HG03354 (cell line): ENCODE results near the gene BRMS1L.
"Not testable (repeated sequence)": the region's sequence is repeated elsewhere in the genome, so short reads cannot be mapped to it uniquely, and the experiment has no call there.

Experiments
- ATAC-seq: cut with Tn5 transposase; IDR thresholded peaks from one replicate; pipeline ENCODE4 v1.9.1; 2021; ENCODE audit warnings: mild to moderate bottlenecking; ENCODE audit not compliant: unreplicated experiment, poor library complexity, severe bottlenecking

BRMS1L gene

GRCh38 chr14:35819591-35820540, 6.3 kb upstream of the BRMS1L start:
- no peak for ATAC-seq

GRCh38 chr14:35821564-35822411, 4.3 kb upstream of the BRMS1L start:
- no peak for ATAC-seq

- no peak for ATAC-seq
Measured at GRCh38 chr14:35822501-35822900, 3.6 kb upstream of the BRMS1L start.

GRCh38 chr14:35824446-35825165, 1.5 kb upstream of the BRMS1L start:
- not testable (repeated sequence) for ATAC-seq

- ATAC-seq: no peak
Measured at GRCh38 chr14:35825968-35826217, 245 bp upstream of the BRMS1L start.

- ATAC-seq: no peak
Measured at GRCh38 chr14:35826952-35827416, 846 bp downstream of the BRMS1L start.

GRCh38 chr14:35827678-35828472, 1.7 kb downstream of the BRMS1L start:
- no peak for ATAC-seq

GRCh38 chr14:35829449-35829848, 3.3 kb downstream of the BRMS1L start:
- no peak for ATAC-seq

GRCh38 chr14:35835208-35835982, 9.3 kb downstream of the BRMS1L start:
- no peak for ATAC-seq

- ATAC-seq: not testable (repeated sequence)
Measured at GRCh38 chr14:35841704-35842103, 15.6 kb downstream of the BRMS1L start.

GRCh38 chr14:35842245-35842644, 16.1 kb downstream of the BRMS1L start:
- not testable (repeated sequence) for ATAC-seq

GRCh38 chr14:35844494-35844893, 18.4 kb downstream of the BRMS1L start:
- no peak for ATAC-seq

GRCh38 chr14:35847636-35848035, 21.5 kb downstream of the BRMS1L start:
- no peak for ATAC-seq

GRCh38 chr14:35849122-35849521, 23.0 kb downstream of the BRMS1L start:
- no peak for ATAC-seq

- no peak for ATAC-seq
Measured at GRCh38 chr14:35851823-35852222, 25.7 kb downstream of the BRMS1L start.

- no peak for ATAC-seq
Measured at GRCh38 chr14:35853225-35853624, 27.1 kb downstream of the BRMS1L start.

- ATAC-seq: no peak
Measured at GRCh38 chr14:35854696-35855270, 28.6 kb downstream of the BRMS1L start.

- ATAC-seq: peak; percentile 98
Measured at GRCh38 chr14:35855876-35856481, 29.8 kb downstream of the BRMS1L start.
